ENCODE measurements around the gene PIMREG. TPM values are rescaled to one million over a fixed set of nuclear protein-coding genes. Genes with fewer than 3 reads are reported as not detected.

The PIMREG gene
- total RNA-seq, 1 experiment from 2014 or later: 41.2 TPM

- Histone ChIP-seq H3K4me1 (ENCODE audit: control insufficient read depth, insufficient read depth, low read length) (no peaks in the 10 kb centered on the region), H3K27me3 (ENCODE audit: control insufficient read depth, insufficient read depth, low read length) (peaks cover 4% of the 10 kb centered on the region), H3K27ac (ENCODE audit: low read length) (no peak overlapping the region), H3K4me3 (ENCODE audit: low read depth in 2 of 2, low read length in 2 of 2) (no peak overlapping the region), H3K36me3 (ENCODE audit: control insufficient read depth, insufficient read depth, low read length) (no peaks in the 10 kb centered on the region), H3K9me3 (ENCODE audit: control insufficient read depth, insufficient read depth, low read depth, low read length) (no peaks in the 10 kb centered on the region)
- ATAC-seq (no peak), DNase-seq (ENCODE audit: low read depth, low spot score) (no peak)
- ChIA-PET CTCF (no interaction called here), POLR2A (interaction anchor here (0.6 kb wide), 1 partner anchor 11 kb away, joined by 3 read pairs; no protein-coding TSS in a partner anchor)
- intact Hi-C loops (cut with micrococcal nuclease; ENCODE audit: unreplicated experiment) (no loop called here), in situ Hi-C loops (cut with HindIII; ENCODE audit: low pct_unique_long_range_greater_than_20kb, low sequenced_read_pairs) (no loop called here)
- BruUV-seq (replicated peaks): no TSS peak
- no peak for TF ChIP-seq SIN3A (IDR thresholded peaks at IDR 0.05; ENCODE audit: borderline replicate concordance, insufficient read depth, low read depth, low read length)
- no peak for TF ChIP-seq TCF7L2 (IDR thresholded peaks at IDR 0.05; ENCODE audit: low read depth, low read length)
- TF ChIP-seq REST (IDR thresholded peaks at IDR 0.05; ENCODE audit: insufficient read depth in 1 of 2, low read depth in 2 of 2, low read length in 1 of 2): no peak
- no peak for TF ChIP-seq CTCF (IDR thresholded peaks at IDR 0.05)
- no peak for TF ChIP-seq POLR2AphosphoS5 (IDR thresholded peaks at IDR 0.05; ENCODE audit: low read depth, low read length)
These were observed 42.0 kb upstream of the PIMREG start for GRCh38 chr17:6402258-6402657.

GRCh38 chr17:6408276-6408675, 36.0 kb upstream of the PIMREG start:
- H3K4me1 ChIP-seq (ENCODE audit: control insufficient read depth, insufficient read depth, low read length): no peaks in the 10 kb centered on the region
- ATAC-seq: no peak
- BruUV-seq (replicated peaks): no TSS peak
- H3K27ac ChIP-seq (ENCODE audit: low read length): no peak overlapping the region
- ChIA-PET CTCF (no interaction called here), POLR2A (no interaction called here)
- in situ Hi-C loops (cut with HindIII; ENCODE audit: low pct_unique_long_range_greater_than_20kb, low sequenced_read_pairs) (no loop called here), intact Hi-C loops (cut with micrococcal nuclease; ENCODE audit: unreplicated experiment) (no loop called here)
- peaks cover 3% of the 10 kb centered on the region; the same call in 1 of the 2 replicates for H3K27me3 ChIP-seq (ENCODE audit: control insufficient read depth, insufficient read depth, low read length)
- no peaks in the 10 kb centered on the region for H3K36me3 ChIP-seq (ENCODE audit: control insufficient read depth, insufficient read depth, low read length)
- DNase-seq (ENCODE audit: low read depth, low spot score): no peak
- TF ChIP-seq POLR2AphosphoS5 (IDR thresholded peaks at IDR 0.05; ENCODE audit: low read depth, low read length) (no peak), SIN3A (IDR thresholded peaks at IDR 0.05; ENCODE audit: borderline replicate concordance, insufficient read depth, low read depth, low read length) (no peak), REST (IDR thresholded peaks at IDR 0.05; ENCODE audit: insufficient read depth in 1 of 2, low read depth in 2 of 2, low read length in 1 of 2) (no peak), CTCF (IDR thresholded peaks at IDR 0.05) (no peak), TCF7L2 (IDR thresholded peaks at IDR 0.05; ENCODE audit: low read depth, low read length) (no peak)
- H3K9me3 ChIP-seq (ENCODE audit: control insufficient read depth, insufficient read depth, low read depth, low read length): no peaks in the 10 kb centered on the region
- H3K4me3 ChIP-seq (ENCODE audit: low read depth in 2 of 2, low read length in 2 of 2): no peak overlapping the region
